Measurements from ENCODE around the gene SLC16A8. TPM values are rescaled to one million over a fixed set of nuclear protein-coding genes. Genes with fewer than 3 reads are reported as not detected.

Gene SLC16A8
- total RNA-seq, 1 donor from 2014 or later, result 3.1 TPM

DNA sequence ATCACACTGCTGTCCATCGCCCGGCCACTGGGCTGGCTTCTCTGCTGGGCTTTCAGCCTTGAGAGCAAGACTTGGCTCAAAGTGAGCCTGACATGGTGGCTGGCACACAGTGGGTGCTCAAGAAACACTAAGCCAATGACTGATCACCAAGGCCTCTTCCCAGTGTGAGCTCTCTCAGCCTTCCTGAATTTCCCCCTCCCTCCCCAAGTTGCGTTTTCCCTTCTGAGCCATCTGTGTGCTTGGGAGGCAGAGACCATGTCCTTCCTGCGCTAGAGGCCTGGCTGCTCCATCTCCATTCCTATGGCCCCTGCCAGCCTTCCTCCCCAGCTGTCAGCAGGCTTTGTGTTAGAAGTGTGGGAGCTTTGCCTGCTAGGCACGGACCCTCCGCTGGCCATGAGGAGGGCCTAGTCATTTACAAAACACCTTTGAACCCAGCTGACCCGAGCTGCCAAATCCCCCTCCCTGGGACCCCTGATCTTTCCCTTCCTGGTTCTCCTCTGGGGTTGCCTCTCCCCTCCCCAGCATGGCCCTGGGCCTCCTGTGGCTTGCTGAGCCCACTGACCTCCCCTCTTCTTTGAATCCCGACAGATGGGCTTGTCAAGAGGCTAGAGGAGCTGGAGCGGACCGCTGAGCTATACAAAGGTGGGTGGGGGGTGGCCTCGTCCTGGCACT lies 13.6 kb downstream of the SLC16A8 start:
- Histone ChIP-seq H3K36me3 (no peaks in the 10 kb centered on the region), H3K79me2 (ENCODE audit: low read depth) (no peaks in the 10 kb centered on the region), H3F3A (ENCODE audit: low read depth) (no peaks in the 10 kb centered on the region), H3K9me3 (ENCODE audit: low read depth) (no peaks in the 10 kb centered on the region), H2AFZ (replicated peaks) (no peak overlapping the region), H3K27ac (no peak overlapping the region), H3K27me3 (no peaks in the 10 kb centered on the region), H3K4me3 (no peak overlapping the region), H3K9ac (no peak overlapping the region), H3K4me1 (peaks cover under 1% of the 10 kb centered on the region), H3K4me2 (no peak overlapping the region), H4K20me1 (ENCODE audit: low read depth) (no peaks in the 10 kb centered on the region)
- Mint-ChIP-seq H3K27ac (peak overlapping the region; percentile 63), H3K9me3 (no peaks in the 10 kb centered on the region), H3K4me3 (peak overlapping the region; percentile 62), H3K27me3 (ENCODE audit: insufficient read depth, low read depth) (peaks cover 4% of the 10 kb centered on the region), H3K4me1 (peaks cover 24% of the 10 kb centered on the region), H3K36me3 (no peaks in the 10 kb centered on the region)
- no peak for DNase-seq (ENCODE audit: low spot score)
- TF ChIP-seq, protein P1, sequence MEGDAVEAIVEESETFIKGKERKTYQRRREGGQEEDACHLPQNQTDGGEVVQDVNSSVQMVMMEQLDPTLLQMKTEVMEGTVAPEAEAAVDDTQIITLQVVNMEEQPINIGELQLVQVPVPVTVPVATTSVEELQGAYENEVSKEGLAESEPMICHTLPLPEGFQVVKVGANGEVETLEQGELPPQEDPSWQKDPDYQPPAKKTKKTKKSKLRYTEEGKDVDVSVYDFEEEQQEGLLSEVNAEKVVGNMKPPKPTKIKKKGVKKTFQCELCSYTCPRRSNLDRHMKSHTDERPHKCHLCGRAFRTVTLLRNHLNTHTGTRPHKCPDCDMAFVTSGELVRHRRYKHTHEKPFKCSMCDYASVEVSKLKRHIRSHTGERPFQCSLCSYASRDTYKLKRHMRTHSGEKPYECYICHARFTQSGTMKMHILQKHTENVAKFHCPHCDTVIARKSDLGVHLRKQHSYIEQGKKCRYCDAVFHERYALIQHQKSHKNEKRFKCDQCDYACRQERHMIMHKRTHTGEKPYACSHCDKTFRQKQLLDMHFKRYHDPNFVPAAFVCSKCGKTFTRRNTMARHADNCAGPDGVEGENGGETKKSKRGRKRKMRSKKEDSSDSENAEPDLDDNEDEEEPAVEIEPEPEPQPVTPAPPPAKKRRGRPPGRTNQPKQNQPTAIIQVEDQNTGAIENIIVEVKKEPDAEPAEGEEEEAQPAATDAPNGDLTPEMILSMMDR (IDR thresholded peaks at IDR 0.05), result no peak
- TF ChIP-seq EZH2 (IDR thresholded peaks at IDR 0.05) (no peak), EZH2phosphoT487 (IDR thresholded peaks at IDR 0.05) (no peak)

DNA sequence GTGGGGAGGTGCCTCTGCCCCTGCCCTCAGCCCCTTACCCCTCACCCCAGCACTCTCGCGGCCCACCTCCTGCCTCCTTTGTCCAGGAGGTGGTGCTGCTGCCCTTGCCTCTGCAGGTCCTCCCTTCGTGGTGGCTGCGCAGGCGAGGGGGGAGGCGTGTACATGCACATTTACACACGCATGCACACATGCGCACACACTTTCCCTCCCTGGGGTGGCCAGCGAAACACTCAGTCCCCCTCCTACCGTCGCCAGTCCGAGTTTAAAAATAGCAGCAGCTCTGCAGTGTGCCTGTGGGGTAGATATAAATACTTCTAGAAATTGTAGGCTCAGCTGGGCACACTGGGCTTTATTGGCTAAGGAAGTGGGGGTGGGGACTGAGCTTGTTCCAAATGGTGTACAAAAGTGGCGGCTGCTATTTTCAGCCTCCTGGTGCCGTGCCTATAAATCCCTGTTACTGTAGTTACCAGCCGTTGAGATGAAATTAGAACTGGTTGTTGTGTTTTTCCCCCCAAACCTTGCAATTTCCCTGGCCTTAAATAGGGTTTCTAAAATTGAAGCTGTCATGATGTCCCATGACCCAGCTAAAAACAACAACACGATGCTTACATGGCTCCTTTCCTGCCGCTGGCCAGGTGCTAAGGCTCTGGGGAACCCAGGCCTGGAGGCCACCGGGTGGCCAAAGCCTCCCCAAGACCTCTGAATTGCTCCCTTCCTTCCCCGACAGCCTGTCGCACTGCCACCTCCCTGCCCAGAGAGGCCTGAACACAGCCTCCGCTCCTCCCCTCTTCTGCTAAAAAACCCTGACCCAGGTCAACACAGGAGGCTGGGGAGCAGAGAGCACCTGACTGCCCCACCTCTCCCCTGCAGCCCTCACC lies 14.4 kb downstream of the SLC16A8 start:
- Histone ChIP-seq H4K20me1 (ENCODE audit: low read depth) (no peaks in the 10 kb centered on the region), H3K4me3 (no peak overlapping the region), H3K4me1 (no peaks in the 10 kb centered on the region), H3K36me3 (no peaks in the 10 kb centered on the region), H2AFZ (replicated peaks) (no peak overlapping the region), H3K79me2 (ENCODE audit: low read depth) (no peaks in the 10 kb centered on the region), H3K27ac (no peak overlapping the region), H3F3A (ENCODE audit: low read depth) (no peaks in the 10 kb centered on the region), H3K4me2 (no peak overlapping the region), H3K27me3 (no peaks in the 10 kb centered on the region), H3K9ac (no peak overlapping the region), H3K9me3 (ENCODE audit: low read depth) (no peaks in the 10 kb centered on the region)
- Mint-ChIP-seq H3K36me3 (no peaks in the 10 kb centered on the region), H3K9me3 (no peaks in the 10 kb centered on the region), H3K4me3 (peak overlapping the region; percentile 38), H3K27me3 (ENCODE audit: insufficient read depth, low read depth) (peaks cover 3% of the 10 kb centered on the region), H3K4me1 (peaks cover 24% of the 10 kb centered on the region), H3K27ac (peak overlapping the region; percentile 63)
- TF ChIP-seq, protein P1 (IDR thresholded peaks at IDR 0.05), result peak; percentile 69
- no peak for TF ChIP-seq EZH2phosphoT487 (IDR thresholded peaks at IDR 0.05)
- peak; percentile 73 for DNase-seq (ENCODE audit: low spot score)

DNA sequence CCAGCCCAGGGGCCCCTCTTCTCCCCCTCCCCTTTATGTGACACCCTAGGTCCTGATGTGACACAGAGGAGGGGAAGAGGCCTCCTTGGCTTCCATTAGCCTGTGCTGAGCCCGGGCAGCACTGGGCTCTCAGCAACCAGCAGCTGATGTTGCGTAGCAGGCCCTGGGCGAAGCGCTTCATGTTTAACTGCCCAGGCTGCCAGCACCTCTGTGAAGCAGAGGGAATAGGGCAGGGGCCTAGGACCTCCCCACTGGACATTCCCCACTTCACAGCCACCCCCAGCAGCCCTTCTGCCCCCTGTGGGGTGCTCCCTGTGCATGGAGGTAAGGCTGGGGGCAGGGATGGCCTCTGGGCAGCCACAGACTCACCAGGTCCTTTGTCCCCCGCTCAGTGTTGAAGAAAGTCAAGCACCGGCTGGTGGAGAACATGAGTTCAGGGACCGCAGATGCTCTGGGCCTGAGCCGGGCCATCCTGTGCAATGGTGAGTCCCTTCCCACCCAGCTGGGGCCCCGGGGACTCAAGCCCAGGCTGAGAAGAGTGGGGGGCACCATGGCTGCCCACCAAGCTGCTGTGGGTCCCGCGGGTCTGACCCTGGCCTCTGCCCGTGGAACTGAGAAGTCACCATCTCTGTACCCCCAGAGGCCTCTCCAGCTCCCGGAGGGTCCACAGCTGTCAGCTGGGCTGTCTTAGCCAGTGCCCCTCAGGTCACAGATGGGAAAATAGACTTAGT lies 15.2 kb downstream of the SLC16A8 start:
- Mint-ChIP-seq H3K36me3 (no peaks in the 10 kb centered on the region), H3K27ac (no peak overlapping the region), H3K9me3 (no peaks in the 10 kb centered on the region), H3K4me1 (peaks cover 24% of the 10 kb centered on the region), H3K4me3 (no peak overlapping the region), H3K27me3 (ENCODE audit: insufficient read depth, low read depth) (peaks cover 3% of the 10 kb centered on the region)
- H3F3A ChIP-seq (ENCODE audit: low read depth), result no peaks in the 10 kb centered on the region
- H3K79me2 ChIP-seq (ENCODE audit: low read depth), result no peaks in the 10 kb centered on the region
- no peaks in the 10 kb centered on the region for H4K20me1 ChIP-seq (ENCODE audit: low read depth)
- H2AFZ ChIP-seq (replicated peaks), result no peak overlapping the region
- no peak overlapping the region for H3K4me2 ChIP-seq
- TF ChIP-seq EZH2phosphoT487 (IDR thresholded peaks at IDR 0.05), result no peak
- TF ChIP-seq, protein P1 (IDR thresholded peaks at IDR 0.05), result no peak
- no peak for TF ChIP-seq EZH2 (IDR thresholded peaks at IDR 0.05)
- H3K9ac ChIP-seq, result no peak overlapping the region
- H3K36me3 ChIP-seq, result no peaks in the 10 kb centered on the region
- no peak overlapping the region for H3K4me3 ChIP-seq
- H3K4me1 ChIP-seq, result no peaks in the 10 kb centered on the region
- H3K27ac ChIP-seq, result no peak overlapping the region
- no peaks in the 10 kb centered on the region for H3K9me3 ChIP-seq (ENCODE audit: low read depth)
- no peak for DNase-seq (ENCODE audit: low spot score)
- no peaks in the 10 kb centered on the region for H3K27me3 ChIP-seq
